HepG2 (cell line): ENCODE results near the gene CRK. TPM values are rescaled to one million over a fixed set of nuclear protein-coding genes. Genes with fewer than 3 reads are reported as not detected.

Experiments
- AKNA ChIP-seq: sonication (generic); formaldehyde crosslinking; IDR thresholded peaks from 2 replicates; pipeline ENCODE4 v1.4.0; 2020; ENCODE audit warnings: missing genetic modification reagents, borderline replicate concordance
- CBX1 ChIP-seq: IDR thresholded peaks from one replicate; pipeline ENCODE4 v1.6.1; 2016; ENCODE audit warnings: antibody characterized with exemption, low read depth
- GTF2F1 ChIP-seq: fragments of 150-350 bp; IDR thresholded peaks from 2 replicates; pipeline ENCODE4 v1.6.1; 2014; ENCODE audit warnings: low read length
- RERE ChIP-seq: IDR thresholded peaks from 2 replicates; pipeline ENCODE4 v1.6.1; 2016; ENCODE audit warnings: low read depth, missing genetic modification reagents, missing compliant biosample characterization
- RFX5 ChIP-seq: IDR thresholded peaks from 2 replicates; pipeline ENCODE4 v1.6.1; 2011; ENCODE audit warnings: low read depth, low read length, improper control_type of control experiment
- TAF15 ChIP-seq: fragments of 200-400 bp; formaldehyde crosslinking; IDR thresholded peaks from one replicate; pipeline ENCODE4 v1.6.1; 2018; ENCODE audit warnings: mild to moderate bottlenecking, low read depth, low read length; ENCODE audit not compliant: poor library complexity, severe bottlenecking
- YEATS4 ChIP-seq: sonication (generic); formaldehyde crosslinking; IDR thresholded peaks from 2 replicates; pipeline ENCODE4 v1.4.0; 2020; ENCODE audit warnings: missing genetic modification reagents, borderline replicate concordance
- ZFX ChIP-seq: sonication (generic); formaldehyde crosslinking; IDR thresholded peaks from 2 replicates; pipeline ENCODE4 v1.4.0; 2020; ENCODE audit warnings: mild to moderate bottlenecking, low read depth, missing genetic modification reagents, moderate library complexity
- ZNF224 ChIP-seq: sonication (generic); formaldehyde crosslinking; IDR thresholded peaks from 2 replicates; pipeline ENCODE4 v1.5.0; 2020; ENCODE audit warnings: mild to moderate bottlenecking, missing genetic modification reagents
- ZNF609 ChIP-seq: sonication (generic); formaldehyde crosslinking; IDR thresholded peaks from 2 replicates; pipeline ENCODE4 v1.4.0; 2020; ENCODE audit warnings: mild to moderate bottlenecking, missing genetic modification reagents, borderline replicate concordance
- polyA plus RNA-seq, 8 experiments: library from polyadenylated mRNA; depleted of rRNA in 3 of 8; stranded (reverse) in 7 of 8; unstranded in 1 of 8; fragments of >200 nt; fragmentation: Illumina TruSeq in 4 of 8; extraction: Trizol in 4 of 8; gene quantifications; 2 replicates each; pipeline versions ENCODE4 v1.2.1 to v1.2.3, GENCODE V29; 2011 to 2016; ENCODE audit warnings: low read depth in 4 of 8, missing spikeins in 1 of 8, mixed read lengths in 1 of 8; ENCODE audit not compliant: insufficient read depth in 1 of 8
- total RNA-seq, 5 experiments: library from RNA; depleted of rRNA; stranded (reverse); fragments of >200 nt; fragmentation: Illumina TruSeq; extraction: Trizol; gene quantifications; 2 replicates each; pipeline ENCODE4 v1.2.3, GENCODE V29; 2016; ENCODE audit warnings: low read depth in 1 of 5

Gene CRK
- total and polyA plus RNA-seq, 2 of the 13 experiments (the other 11 are each of a cell fraction or from before 2014, with no cell fraction given): 47.4 to 54.2 TPM

DNA sequence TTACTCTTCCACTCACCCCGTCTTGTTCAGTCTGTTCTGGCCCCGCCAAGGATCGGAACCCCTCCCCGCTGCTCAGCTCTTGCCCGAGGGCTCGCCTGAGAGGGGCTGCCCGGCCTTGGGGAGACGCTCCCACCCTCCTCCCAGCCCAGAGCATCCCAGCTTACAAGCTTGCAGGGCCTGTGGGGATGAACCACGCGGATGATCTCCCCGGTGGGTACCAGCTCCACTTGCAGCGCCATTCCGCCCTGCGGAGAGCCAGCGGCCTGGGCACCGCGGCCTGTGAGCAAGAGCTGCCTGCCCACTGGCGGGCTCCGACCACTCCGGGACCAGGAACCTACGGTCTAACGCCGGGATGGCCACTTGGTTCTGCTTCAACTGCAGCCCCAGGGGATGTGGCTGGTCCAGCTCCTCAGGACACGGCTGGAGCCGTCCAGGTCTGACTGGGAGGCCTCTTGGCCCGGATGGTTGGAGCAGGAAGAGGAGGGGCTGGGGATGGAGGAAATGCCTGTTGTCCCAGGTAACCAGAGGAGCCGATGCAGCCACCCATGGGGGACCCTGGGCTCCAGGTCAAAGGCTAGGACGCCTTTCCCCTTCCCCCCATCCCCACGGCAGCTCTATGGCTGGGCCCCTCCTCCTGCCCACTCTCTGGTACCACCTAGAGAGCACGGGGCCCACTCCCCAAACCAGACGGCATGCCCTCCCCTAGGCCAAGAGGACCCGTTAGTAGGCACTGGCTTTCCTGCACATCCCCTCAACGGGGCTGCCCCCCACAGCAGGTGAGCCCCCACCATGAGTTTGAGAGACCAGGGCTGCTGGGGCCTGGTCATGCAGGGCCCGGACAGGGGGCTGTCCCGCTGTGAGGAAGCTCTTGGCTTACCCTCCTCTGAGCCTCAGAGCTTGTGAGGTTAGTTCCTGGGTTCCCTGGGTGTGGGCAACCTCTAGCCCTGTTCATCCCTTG, 36.5 kb upstream of the CRK start, which contains the start of gene MYO1C (continued):
- TF ChIP-seq RERE (CRISPR knock-in tag): no peak
- TF ChIP-seq YEATS4: no peak
- no peak for TF ChIP-seq TAF15
- no peak for TF ChIP-seq GTF2F1
- TF ChIP-seq ZNF609 (CRISPR knock-in tag): no peak
- TF ChIP-seq ZFX (CRISPR knock-in tag): 0 out of 2 replicates have a peak, but pooled peaks have one; percentile 56
- no peak for TF ChIP-seq CBX1
- TF ChIP-seq RFX5: no peak
- TF ChIP-seq ZNF224 (CRISPR knock-in tag): no peak; the same call in 1 of the 2 replicates
- TF ChIP-seq AKNA (CRISPR knock-in tag): no peak
